HEK293 (cell line): ENCODE measurements around the gene UBE2F.

Experiments
- CTCF ChIA-PET: fragments of 350-600 bp; formaldehyde crosslinking; extraction: SDS; loops from one replicate; lab custom pipeline; 2021; ENCODE audit warnings: antibody characterized with exemption; lab: Yijun Ruan, JAX
- POLR2A ChIA-PET: fragments of 300-600 bp; formaldehyde crosslinking; extraction: SDS; loops from one replicate; lab custom pipeline; 2020; ENCODE audit warnings: antibody characterized with exemption, inconsistent platforms; lab: Yijun Ruan, JAX
- H3K27ac ChIP-seq: fragments of 200-500 bp; sonication (Bioruptor generic); 2 replicates; pipeline ENCODE4 v1.5.1; 2014; ENCODE audit warnings: low read depth, low read length, control low read depth, inconsistent platforms; ENCODE audit errors: extremely low read depth
- H3K36me3 ChIP-seq, 2 experiments: fragments of 200-500 bp in 1 of 2; sonication (Bioruptor generic) in 1 of 2; 1 replicate in 1 of 2; 2 replicates in 1 of 2; pipeline ENCODE4 v1.5.1; 2014 to 2017; ENCODE audit warnings: inconsistent platforms in 2 of 2, low read length in 2 of 2; ENCODE audit not compliant: control insufficient read depth in 2 of 2, insufficient read depth in 1 of 2
- H3K4me1 ChIP-seq: fragments of 200-500 bp; sonication (Bioruptor generic); 2 replicates; pipeline ENCODE4 v1.5.1; 2014; ENCODE audit warnings: mild to moderate bottlenecking, low read length, inconsistent platforms; ENCODE audit not compliant: control insufficient read depth, insufficient read depth
- H3K4me3 ChIP-seq: 2 replicates; pipeline ENCODE4 v1.5.1; 2011; ENCODE audit warnings: low read depth, mild to moderate bottlenecking, control low read depth, low read length, moderate library complexity
- H3K9me3 ChIP-seq: fragments of 200-500 bp; sonication (Bioruptor generic); 2 replicates; pipeline ENCODE4 v1.5.1; 2014; ENCODE audit warnings: low read depth, low read length, inconsistent platforms; ENCODE audit not compliant: control insufficient read depth, insufficient read depth
- BCL6B ChIP-seq: fragments of 450-650 bp; formaldehyde crosslinking; IDR thresholded peaks from 2 replicates; pipeline ENCODE4 v1.5.1; 2017; ENCODE audit warnings: missing biosample characterization, missing genetic modification characterization
- KLF7 ChIP-seq: fragments of 450-650 bp; formaldehyde crosslinking; IDR thresholded peaks from 2 replicates; pipeline ENCODE4 v1.5.1; 2016; ENCODE audit warnings: missing biosample characterization, missing genetic modification characterization, borderline replicate concordance
- OVOL3 ChIP-seq: fragments of 450-650 bp; formaldehyde crosslinking; IDR thresholded peaks from 2 replicates; pipeline ENCODE4 v1.5.1; 2016; ENCODE audit warnings: missing biosample characterization, missing genetic modification characterization
- PBX3 ChIP-seq: sonication (generic); formaldehyde crosslinking; IDR thresholded peaks from 2 replicates; pipeline ENCODE4 v1.8.1; 2022; ENCODE audit warnings: mild to moderate bottlenecking, moderate library complexity, missing genetic modification reagents
- PRDM6 ChIP-seq: fragments of 450-650 bp; formaldehyde crosslinking; IDR thresholded peaks from 2 replicates; pipeline ENCODE4 v1.5.1; 2017; ENCODE audit warnings: missing biosample characterization, missing genetic modification characterization
- RBAK ChIP-seq: fragments of 450-650 bp; formaldehyde crosslinking; IDR thresholded peaks from 2 replicates; pipeline ENCODE4 v1.5.1; 2016; ENCODE audit warnings: missing biosample characterization, missing genetic modification characterization
- REPIN1 ChIP-seq: fragments of 450-650 bp; formaldehyde crosslinking; IDR thresholded peaks from 2 replicates; pipeline ENCODE4 v1.5.1; 2017; ENCODE audit warnings: missing biosample characterization, missing genetic modification characterization, low read depth
- TRIM28 ChIP-seq: IDR thresholded peaks from 2 replicates; pipeline ENCODE4 v1.6.1; 2011; ENCODE audit warnings: low read length, control low read depth, borderline replicate concordance
- ZBTB20 ChIP-seq: fragments of 450-650 bp; formaldehyde crosslinking; IDR thresholded peaks from 2 replicates; pipeline ENCODE4 v1.5.1; 2016; ENCODE audit warnings: missing biosample characterization, missing genetic modification characterization
- ZBTB44 ChIP-seq: fragments of 450-650 bp; IDR thresholded peaks from 2 replicates; pipeline ENCODE4 v1.5.1; 2018; ENCODE audit warnings: missing biosample characterization, mild to moderate bottlenecking, missing genetic modification characterization
- ZBTB6 ChIP-seq: fragments of 450-650 bp; formaldehyde crosslinking; IDR thresholded peaks from 2 replicates; pipeline ENCODE4 v1.5.1; 2017; ENCODE audit warnings: missing biosample characterization, missing genetic modification characterization
- ZEB2 ChIP-seq: fragments of 450-650 bp; formaldehyde crosslinking; IDR thresholded peaks from 2 replicates; pipeline ENCODE4 v1.5.1; 2016; ENCODE audit warnings: missing biosample characterization, missing genetic modification characterization
- ZFP41 ChIP-seq: fragments of 450-650 bp; formaldehyde crosslinking; IDR thresholded peaks from 2 replicates; pipeline ENCODE4 v1.5.1; 2016; ENCODE audit warnings: missing biosample characterization, missing genetic modification characterization, borderline replicate concordance
- ZNF140 ChIP-seq: fragments of 450-650 bp; formaldehyde crosslinking; IDR thresholded peaks from 2 replicates; pipeline ENCODE4 v1.5.1; 2016; ENCODE audit warnings: missing biosample characterization, missing genetic modification characterization
- ZNF148 ChIP-seq: fragments of 450-650 bp; formaldehyde crosslinking; IDR thresholded peaks from 2 replicates; pipeline ENCODE4 v1.5.0; 2017; ENCODE audit warnings: missing biosample characterization, missing genetic modification characterization, borderline replicate concordance
- ZNF202 ChIP-seq: fragments of 450-650 bp; formaldehyde crosslinking; IDR thresholded peaks from 2 replicates; pipeline ENCODE4 v1.5.1; 2016; ENCODE audit warnings: missing biosample characterization, missing genetic modification characterization, borderline replicate concordance
- ZNF280D ChIP-seq: fragments of 450-650 bp; formaldehyde crosslinking; IDR thresholded peaks from 2 replicates; pipeline ENCODE4 v1.5.1; 2016; ENCODE audit warnings: missing biosample characterization, missing genetic modification characterization
- ZNF350 ChIP-seq: fragments of 450-650 bp; formaldehyde crosslinking; IDR thresholded peaks from 2 replicates; pipeline ENCODE4 v1.5.0; 2017; ENCODE audit warnings: missing biosample characterization, mild to moderate bottlenecking, missing genetic modification characterization
- ZNF426 ChIP-seq: fragments of 450-650 bp; formaldehyde crosslinking; IDR thresholded peaks from 2 replicates; pipeline ENCODE4 v1.5.1; 2017; ENCODE audit warnings: missing biosample characterization, missing genetic modification characterization, mild to moderate bottlenecking, inconsistent platforms, moderate library complexity
- ZNF664 ChIP-seq: fragments of 450-650 bp; formaldehyde crosslinking; IDR thresholded peaks from 2 replicates; pipeline ENCODE4 v1.5.1; 2016; ENCODE audit warnings: missing biosample characterization, missing genetic modification characterization
- ZNF701 ChIP-seq: fragments of 450-650 bp; formaldehyde crosslinking; IDR thresholded peaks from 2 replicates; pipeline ENCODE4 v1.5.1; 2016; ENCODE audit warnings: missing biosample characterization, missing genetic modification characterization
- ZSCAN23 ChIP-seq: fragments of 450-650 bp; formaldehyde crosslinking; IDR thresholded peaks from 2 replicates; pipeline ENCODE4 v1.5.1; 2016; ENCODE audit warnings: missing biosample characterization, missing genetic modification characterization

UBE2F gene

GRCh38 chr2:238045575-238045974 is 78.8 kb downstream of the UBE2F start (continued):
- TF ChIP-seq RBAK (no peak), ZNF664 (no peak), OVOL3 (tag by site-specific recombination) (no peak), ZFP41 (tag by site-specific recombination) (no peak), BCL6B (no peak), ZNF140 (tag by site-specific recombination) (no peak), ZNF701 (tag by site-specific recombination) (no peak), PBX3 (CRISPR knock-in tag) (no peak)

GRCh38 chr2:238046725-238047270 is 80.0 kb downstream of the UBE2F start:
- Histone ChIP-seq H3K36me3 (peaks cover 0 to 41% of the 10 kb centered on the region in 2 experiments; a peak in 1 of 3 replicates), H3K4me1 (no peaks in the 10 kb centered on the region), H3K9me3 (no peaks in the 10 kb centered on the region), H3K4me3 (no peak overlapping the region), H3K27ac (no peak overlapping the region)
- ChIA-PET POLR2A (no interaction called here), CTCF (no interaction called here)
- TF ChIP-seq ZNF280D (no peak), ZNF148 (tag by site-specific recombination) (no peak), TRIM28 (no peak), ZEB2 (tag by site-specific recombination) (no peak), ZNF426 (tag by site-specific recombination) (no peak), ZNF202 (tag by site-specific recombination) (no peak), ZBTB44 (tag by site-specific recombination) (no peak), KLF7 (tag by site-specific recombination) (no peak), ZNF350 (no peak), PRDM6 (tag by site-specific recombination) (no peak), ZBTB20 (tag by site-specific recombination) (no peak), REPIN1 (tag by site-specific recombination) (no peak), ZSCAN23 (no peak), ZBTB6 (no peak)
